Liver (tissue), 3 donors: ENCODE data around the gene FEZF2.

Experiments used
- CTCF ChIP-seq: fragments of 150-350 bp; IDR thresholded peaks from 2 replicates; pipeline ENCODE4 v1.5.1; 2017; ENCODE audit warnings: improper control_type of control experiment, low read depth, low read length; ENCODE audit not compliant: missing input control
- FOXA1 ChIP-seq: IDR thresholded peaks from 2 replicates; pipeline ENCODE4 v1.6.1; 2016; ENCODE audit warnings: antibody characterized with exemption
- JUND ChIP-seq, 2 donors: IDR thresholded peaks; 2 replicates each; pipeline ENCODE4 v1.6.1; 2016; ENCODE audit warnings: antibody characterized with exemption in 2 of 2
- RAD21 ChIP-seq, 2 donors: IDR thresholded peaks; 2 replicates each; pipeline ENCODE4 v1.6.1; 2016; ENCODE audit warnings: antibody characterized with exemption in 2 of 2, mild to moderate bottlenecking in 2 of 2
- SP1 ChIP-seq: IDR thresholded peaks from 2 replicates; pipeline ENCODE4 v1.6.1; 2018; ENCODE audit warnings: antibody characterized with exemption, mild to moderate bottlenecking
- YY1 ChIP-seq: IDR thresholded peaks from 2 replicates; pipeline ENCODE4 v1.6.1; 2016; ENCODE audit warnings: antibody characterized with exemption, mild to moderate bottlenecking
- ZBTB33 ChIP-seq: IDR thresholded peaks from 2 replicates; pipeline ENCODE4 v1.6.1; 2016; ENCODE audit warnings: antibody characterized with exemption
- donor health status: healthy.
- donor health status: healthy.

- TF ChIP-seq CTCF: no peak
- TF ChIP-seq RAD21 (IDR thresholded peaks at IDR 0.05): no peak
- no peak for TF ChIP-seq JUND (IDR thresholded peaks at IDR 0.05)
- TF ChIP-seq FOXA1: no peak
- TF ChIP-seq YY1: no peak
- TF ChIP-seq SP1: no peak
- no peak for TF ChIP-seq ZBTB33
Observed at GRCh38 chr3:62416144-62416543, 42.8 kb upstream of the FEZF2 start.
